Measurements from ENCODE around the gene USHBP1. TPM values are rescaled to one million over a fixed set of nuclear protein-coding genes. Genes with fewer than 3 reads are reported as not detected.

USHBP1 gene
- total RNA-seq, 4 donors from 2014 or later, result 3.4 to 39.9 (median 4.8) TPM

GRCh38 chr19:17282488-17283125 is 18.1 kb upstream of the USHBP1 start:
- no peak for TF ChIP-seq CTCF (IDR thresholded peaks at IDR 0.05; ENCODE audit: low read depth)

- TF ChIP-seq CTCF (IDR thresholded peaks at IDR 0.05; ENCODE audit: low read depth), result no peak
These were observed 17.1 kb upstream of the USHBP1 start, which contains the start of gene ANKLE1 for GRCh38 chr19:17281391-17282304. TSS of gene ANKLE1 (plus strand) at chr19:17281901. CDS start at chr19:17281921, 20 bp downstream.

DNA sequence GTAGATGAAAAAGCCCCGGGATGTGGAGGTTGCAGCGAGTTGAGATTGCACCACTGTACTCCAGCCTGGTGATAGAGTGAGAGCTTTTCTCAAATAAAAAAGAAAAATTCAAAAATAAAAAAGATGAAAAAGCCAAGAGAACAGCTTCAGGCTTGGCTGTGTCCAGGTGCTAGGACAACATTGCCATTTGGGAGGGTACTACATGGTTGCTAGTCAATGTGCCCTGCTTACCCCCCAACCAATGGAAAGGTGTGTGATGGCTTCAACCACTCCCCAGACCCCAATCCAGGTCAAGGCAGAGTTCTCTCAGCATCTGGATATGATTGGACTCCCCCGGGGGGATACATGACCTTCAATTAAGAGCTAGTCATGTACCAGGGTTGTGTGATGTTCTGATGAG is 14.9 kb upstream of the USHBP1 start:
- no peak for TF ChIP-seq CTCF (IDR thresholded peaks at IDR 0.05; ENCODE audit: low read depth)

DNA sequence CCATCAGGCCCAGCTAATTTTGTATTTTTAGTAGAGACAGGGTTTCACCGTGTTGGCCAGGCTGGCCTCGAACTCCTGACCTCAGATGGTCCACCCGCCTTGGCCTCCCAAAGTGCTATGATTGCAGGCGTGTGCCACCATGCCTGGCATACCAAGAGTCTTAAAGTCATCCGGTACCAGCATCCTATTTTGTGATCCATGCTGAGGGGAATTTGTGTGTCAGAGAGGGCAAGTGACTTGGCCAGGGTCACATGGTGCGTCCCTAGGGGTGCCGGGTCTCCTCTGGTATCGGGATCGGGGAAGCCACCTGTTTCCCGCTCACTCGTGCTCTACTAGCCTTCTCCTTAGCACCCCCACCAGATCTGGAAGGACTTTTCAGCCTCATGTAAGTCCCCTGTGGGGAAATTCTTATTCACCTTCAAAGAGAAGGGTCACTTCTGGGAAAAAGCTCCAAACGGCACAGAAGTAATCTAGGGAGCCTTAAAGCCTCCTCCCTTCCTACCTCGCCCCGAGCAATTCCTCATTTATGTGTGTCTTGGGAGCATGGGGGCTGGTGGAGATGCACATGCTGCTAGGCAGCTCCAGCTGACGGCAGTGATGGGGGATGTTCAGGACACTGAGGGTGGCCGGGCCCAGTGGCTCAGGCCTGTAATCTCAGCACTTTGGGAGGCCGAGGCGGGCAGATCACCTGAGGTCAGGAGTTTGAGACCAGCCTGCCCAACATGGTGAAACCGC is 11.1 kb upstream of the USHBP1 start:
- TF ChIP-seq CTCF (IDR thresholded peaks at IDR 0.05; ENCODE audit: low read depth), result no peak

GRCh38 chr19:17268754-17269153 is 4.2 kb upstream of the USHBP1 start:
- TF ChIP-seq CTCF (IDR thresholded peaks at IDR 0.05; ENCODE audit: low read depth), result no peak

DNA sequence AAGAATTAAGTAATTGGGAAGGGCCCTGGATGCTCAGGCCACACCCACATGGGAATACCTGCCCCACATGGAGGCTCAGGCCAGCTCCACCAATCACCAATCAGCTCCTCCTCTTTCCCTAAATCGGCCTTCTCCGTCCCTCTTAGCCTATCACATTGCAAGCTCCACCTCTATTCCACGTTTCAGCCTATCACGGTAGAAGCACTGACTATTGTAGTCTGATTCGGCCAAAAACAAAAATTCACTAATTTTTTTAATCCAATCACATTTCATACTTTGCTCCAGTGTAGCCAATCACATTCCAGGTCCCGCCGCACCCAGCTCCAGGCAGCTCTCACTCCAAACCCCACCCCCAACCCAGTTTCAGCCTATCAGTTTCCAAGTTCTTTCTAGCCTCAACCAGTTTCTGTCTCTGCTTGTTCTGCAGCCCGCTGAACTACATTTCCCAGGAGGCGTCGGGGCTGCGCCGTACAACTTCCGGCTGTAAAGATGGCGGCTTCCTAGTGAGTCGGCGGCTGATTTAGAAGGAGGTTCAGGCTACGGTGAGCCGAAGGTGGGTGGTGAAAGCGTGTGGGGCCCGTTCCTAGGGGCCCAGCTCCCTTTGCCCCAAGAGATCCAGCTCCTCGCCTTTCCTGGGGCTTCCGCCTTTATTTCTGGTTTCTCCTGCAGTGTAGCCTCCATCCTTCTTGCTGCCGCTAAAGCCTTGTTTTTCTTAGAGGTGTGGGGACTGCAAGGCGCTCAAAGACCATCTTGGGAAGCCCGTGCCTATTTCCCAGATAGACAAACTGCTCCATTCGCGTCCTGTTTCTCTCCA is 2.6 kb upstream of the USHBP1 start, which contains the start of gene BABAM1:
TSS of gene BABAM1 (plus strand) at position 469 of the 814 bp plus-strand sequence. CDS start 1,364 bp downstream, outside the sequence.
- TF ChIP-seq CTCF (IDR thresholded peaks at IDR 0.05; ENCODE audit: low read depth), result no peak
